Ovary (tissue), 9 donors: ENCODE measurements around the gene PRR36. TPM values are rescaled to one million over a fixed set of nuclear protein-coding genes. Genes with fewer than 3 reads are reported as not detected.

ENCODE experiments used
- DNase-seq, 5 donors: peaks; one replicate each; pipeline ENCODE4 v3.0.0-alpha.2; 2019 to 2020
- H3K27ac ChIP-seq, 2 donors: fragments of 200-600 bp; one replicate each; pipeline versions ENCODE4 v1.5.1 to v1.8.0; 2019 to 2022
- H3K27me3 ChIP-seq: fragments of 200-600 bp; one replicate; pipeline ENCODE4 v1.8.0; 2022
- H3K36me3 ChIP-seq: fragments of 200-600 bp; sonication (generic); one replicate; pipeline ENCODE4 v1.5.1; 2019
- H3K4me1 ChIP-seq: one replicate; pipeline ENCODE4 v1.8.1; 2013; ENCODE audit warnings: mild to moderate bottlenecking, moderate library complexity; ENCODE audit not compliant: insufficient read depth
- H3K4me3 ChIP-seq: fragments of 200-600 bp; sonication (generic); one replicate; pipeline ENCODE4 v1.5.1; 2017
- H3K9me3 ChIP-seq, 2 donors: fragments of 200-600 bp in 1 of 2; sonication (generic) in 1 of 2; one replicate each; pipeline versions ENCODE4 v1.5.1 to v1.8.1; 2013 to 2019; ENCODE audit warnings: mild to moderate bottlenecking in 1 of 2, moderate library complexity in 1 of 2
- EP300 ChIP-seq: sonication (generic); formaldehyde crosslinking; IDR thresholded peaks from one replicate; pipeline ENCODE4 v1.6.1; 2017; ENCODE audit warnings: antibody characterized with exemption
- POLR2A ChIP-seq: fragments of 450-650 bp; IDR thresholded peaks from one replicate; pipeline ENCODE4 v1.6.1; 2017; ENCODE audit warnings: antibody characterized with exemption, mild to moderate bottlenecking, moderate library complexity
- WGBS, 3 donors: extraction: QIAGEN DNeasy Blood & Tissue Kit in 1 of 3; methylation state at CpG; one replicate each; pipeline versions ENCODE4 v1.1.5 to v1.1.7; 2013 to 2017; 5-methylcytosine and 5-hydroxymethylcytosine counted together
- intact Hi-C, 4 donors: fragments of 100-400 bp; cut with DNase I; formaldehyde crosslinking; loops; one replicate each; pipeline versions ENCODE4 v1.11.0 to v1.15.1; 2022 to 2023
- polyA plus RNA-seq, 2 donors: library from polyadenylated mRNA; stranded (reverse); fragments of 200-250 nt in 1 of 2; fragments of 350-450 nt in 1 of 2; fragmentation: Illumina TruSeq in 1 of 2; extraction: RNeasy Lipid Tissue Mini Kit (QIAGEN cat#74804) in 1 of 2; gene quantifications; one replicate each; pipeline ENCODE4 v1.2.3, GENCODE V29; 2013 to 2014
- total RNA-seq, 7 donors: library from RNA; depleted of rRNA in 2 of 7; stranded (reverse); fragments of >200 nt in 2 of 7; fragmentation: NEBNext Ultra II Directional in 3 of 7; extraction: Animal tissue kit (Norgen Biotek cat#: 25700) in 3 of 7; gene quantifications; one replicate each; pipeline versions ENCODE4 v1.1.0 to v1.2.4, GENCODE V29; 2016 to 2023
- TF ChIP-seq, protein P1 (sequence below), 3 donors: fragments of 450-650 bp in 2 of 3; fragments of 200-600 bp in 1 of 3; IDR thresholded peaks; one replicate each; pipeline versions ENCODE4 v1.5.1 to v1.8.0; 2016 to 2022; ENCODE audit warnings: antibody characterized with exemption in 3 of 3, mild to moderate bottlenecking in 1 of 3
- donor health status: DM: no; HTN: no; CAD: no; lungs with moderate emphysema.
- donor health status: DM: no; HTN: no; CAD: no.
- donor health status: Bipolar disorder and iron deficiency.
- donor health status: DM: yes; HTN: yes; CAD: no.
- donor health status: DM: no; HTN: no; CAD: no.
- donor health status: DM: yes; HTN: yes; CAD: no.

Gene PRR36
- total and polyA plus RNA-seq, 9 donors = 0.05 to 2.2 (median 0.60) TPM

- peak in 1 of 5 donors; percentile 17 for DNase-seq
- H3K4me1 ChIP-seq = no peaks in the 10 kb centered on the region
- no peaks in the 10 kb centered on the region for H3K27me3 ChIP-seq
- H3K27ac ChIP-seq = no peak overlapping the region
- no peaks in the 10 kb centered on the region for H3K36me3 ChIP-seq
- 61 to 64% (median 62%) methylated on average over 18 of the region's 18 CpGs for WGBS, 3 donors
- no peak overlapping the region for H3K4me3 ChIP-seq
- TF ChIP-seq POLR2A = no peak
- TF ChIP-seq, protein P1, sequence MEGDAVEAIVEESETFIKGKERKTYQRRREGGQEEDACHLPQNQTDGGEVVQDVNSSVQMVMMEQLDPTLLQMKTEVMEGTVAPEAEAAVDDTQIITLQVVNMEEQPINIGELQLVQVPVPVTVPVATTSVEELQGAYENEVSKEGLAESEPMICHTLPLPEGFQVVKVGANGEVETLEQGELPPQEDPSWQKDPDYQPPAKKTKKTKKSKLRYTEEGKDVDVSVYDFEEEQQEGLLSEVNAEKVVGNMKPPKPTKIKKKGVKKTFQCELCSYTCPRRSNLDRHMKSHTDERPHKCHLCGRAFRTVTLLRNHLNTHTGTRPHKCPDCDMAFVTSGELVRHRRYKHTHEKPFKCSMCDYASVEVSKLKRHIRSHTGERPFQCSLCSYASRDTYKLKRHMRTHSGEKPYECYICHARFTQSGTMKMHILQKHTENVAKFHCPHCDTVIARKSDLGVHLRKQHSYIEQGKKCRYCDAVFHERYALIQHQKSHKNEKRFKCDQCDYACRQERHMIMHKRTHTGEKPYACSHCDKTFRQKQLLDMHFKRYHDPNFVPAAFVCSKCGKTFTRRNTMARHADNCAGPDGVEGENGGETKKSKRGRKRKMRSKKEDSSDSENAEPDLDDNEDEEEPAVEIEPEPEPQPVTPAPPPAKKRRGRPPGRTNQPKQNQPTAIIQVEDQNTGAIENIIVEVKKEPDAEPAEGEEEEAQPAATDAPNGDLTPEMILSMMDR (IDR thresholded peaks at IDR 0.05) = no peak
- TF ChIP-seq EP300 = no peak
- intact Hi-C loops = no loop called here
- H3K9me3 ChIP-seq = no peaks in the 10 kb centered on the region
Observed at GRCh38 chr19:7879111-7879807, 5.1 kb upstream of the PRR36 start.

- WGBS, 3 donors = 49 to 50% (median 49%) methylated on average over 6 of the region's 6 CpGs
- DNase-seq = no peak
- Histone ChIP-seq H3K27me3 (no peaks in the 10 kb centered on the region), H3K36me3 (no peaks in the 10 kb centered on the region), H3K27ac (no peak overlapping the region), H3K9me3 (no peaks in the 10 kb centered on the region), H3K4me3 (no peak overlapping the region), H3K4me1 (no peaks in the 10 kb centered on the region)
- no peak for TF ChIP-seq EP300
- no peak for TF ChIP-seq POLR2A
- intact Hi-C loops = no loop called here
Observed at GRCh38 chr19:7877249-7877836, 3.2 kb upstream of the PRR36 start.

DNA sequence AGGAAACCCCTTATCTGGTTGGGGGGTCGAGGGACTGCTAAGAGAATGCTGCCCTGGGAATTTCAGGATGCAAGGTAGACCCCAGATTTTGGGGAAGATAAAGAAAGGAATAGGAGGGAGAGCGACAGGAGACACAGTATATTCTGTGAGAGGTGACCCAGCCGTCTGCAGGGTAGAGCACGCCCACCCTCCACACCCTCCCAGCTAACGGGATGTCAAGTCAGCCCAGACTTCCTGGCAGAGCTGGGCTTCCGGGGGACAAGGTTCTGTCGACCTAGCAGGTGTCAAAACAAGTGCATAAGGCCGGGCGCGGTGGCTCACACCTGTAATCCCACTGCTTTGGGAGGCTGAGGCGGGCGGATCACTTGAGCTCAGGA is 695 bp upstream of the PRR36 start:
- peaks cover 3% of the 10 kb centered on the region for H3K4me1 ChIP-seq
- intact Hi-C loops = no loop called here
- no peak overlapping the region for H3K4me3 ChIP-seq
- H3K36me3 ChIP-seq = no peaks in the 10 kb centered on the region
- no peak overlapping the region for H3K27ac ChIP-seq
- TF ChIP-seq POLR2A (no peak), EP300 (no peak)
- TF ChIP-seq, protein P1 (IDR thresholded peaks at IDR 0.05) = no peak
- H3K9me3 ChIP-seq = no peaks in the 10 kb centered on the region
- H3K27me3 ChIP-seq = no peaks in the 10 kb centered on the region
- DNase-seq = peak in 2 of 5 donors; percentile 24 to 28
- WGBS, 3 donors = 36 to 43% (median 40%) methylated on average over 12 of the region's 12 CpGs

DNA sequence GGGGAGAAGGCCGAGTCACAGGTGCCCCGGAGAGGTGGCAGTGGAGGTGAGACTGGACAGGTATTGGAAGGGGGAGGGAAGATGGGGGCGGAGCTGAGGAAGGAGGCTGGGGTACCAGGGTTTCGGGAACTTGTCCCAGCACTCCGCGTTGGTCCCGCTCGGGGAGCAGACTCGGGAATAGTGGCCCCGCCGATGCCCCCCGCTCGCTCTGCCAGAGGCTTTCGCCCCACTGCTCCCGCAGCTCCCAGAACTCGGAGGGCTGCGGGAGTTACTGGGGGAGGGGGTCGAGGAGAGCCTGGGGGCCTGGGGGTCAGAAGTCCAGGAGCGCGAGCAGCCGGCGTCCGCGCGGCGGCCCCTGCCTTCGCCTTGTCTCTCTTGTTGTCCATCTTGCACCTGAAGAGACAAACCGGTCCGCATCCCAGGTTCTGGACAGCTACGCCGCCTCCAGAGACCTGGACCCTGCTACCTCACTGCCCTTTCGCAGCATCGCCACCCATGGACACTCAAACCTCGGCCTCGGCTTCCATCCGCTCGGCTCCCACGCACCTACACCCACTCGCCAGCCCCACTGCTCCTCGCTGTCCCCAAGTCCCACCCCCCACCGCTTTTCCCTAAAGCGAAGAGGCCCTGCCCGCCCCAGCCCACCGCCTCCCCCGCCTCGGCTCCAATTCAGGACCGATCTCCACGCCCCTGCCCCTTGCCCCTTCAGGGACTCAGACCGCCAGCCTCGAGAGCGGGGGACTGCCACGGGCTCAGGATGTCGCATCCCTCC is 700 bp downstream of the PRR36 start:
- Histone ChIP-seq H3K4me1 (peaks cover 9% of the 10 kb centered on the region), H3K9me3 (no peaks in the 10 kb centered on the region), H3K27ac (no peak overlapping the region), H3K27me3 (no peaks in the 10 kb centered on the region), H3K4me3 (no peak overlapping the region), H3K36me3 (no peaks in the 10 kb centered on the region)
- peak in 2 of 5 donors; percentile 43 to 44 for DNase-seq
- intact Hi-C loops = no loop called here
- 15 to 27% (median 23%) methylated on average over 49 to 53 of the region's 53 CpGs for WGBS, 3 donors
- TF ChIP-seq, protein P1 (IDR thresholded peaks at IDR 0.05) = no peak
- TF ChIP-seq POLR2A = no peak
- TF ChIP-seq EP300 = no peak
